ENCODE results near the gene NPR3.

DNA sequence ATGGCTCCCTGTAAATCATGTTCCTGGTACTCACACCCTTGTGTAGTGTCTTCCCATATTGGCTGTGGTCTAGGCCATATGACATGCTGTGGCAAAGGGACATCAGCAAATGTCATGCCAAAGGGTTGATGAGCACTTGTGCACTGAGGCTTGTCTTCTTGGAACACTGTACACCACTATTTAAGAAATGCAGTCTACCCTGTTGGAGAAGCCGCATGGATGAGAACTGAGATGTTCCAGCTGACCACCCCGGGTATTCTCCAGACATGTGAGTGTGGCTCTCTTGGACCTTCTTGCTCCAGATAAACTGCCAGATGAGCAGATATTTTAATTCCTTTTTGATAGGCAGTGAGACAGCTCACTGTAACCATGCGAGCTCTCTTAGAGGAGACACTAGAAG is 20.5 kb upstream of the NPR3 start:
- TF ChIP-seq CTCF (IDR thresholded peaks at IDR 0.05; ENCODE audit: insufficient read depth, low read depth, low read length) = no peak
- no peak for TF ChIP-seq EZH2 (IDR thresholded peaks at IDR 0.05; ENCODE audit: insufficient read depth, low read length)

All from astrocyte (in vitro differentiated cells and primary cell).